HG03108 (cell line): ENCODE measurements around the gene LVRN.
"Not testable (repeated sequence)": the region's sequence is repeated elsewhere in the genome, so short reads cannot be mapped to it uniquely, and the experiment has no call there.

Source experiments
- ATAC-seq: cut with Tn5 transposase; IDR thresholded peaks from one replicate; pipeline ENCODE4 v1.9.1; 2021; ENCODE audit warnings: moderate library complexity; ENCODE audit not compliant: unreplicated experiment

Gene LVRN, protein sequence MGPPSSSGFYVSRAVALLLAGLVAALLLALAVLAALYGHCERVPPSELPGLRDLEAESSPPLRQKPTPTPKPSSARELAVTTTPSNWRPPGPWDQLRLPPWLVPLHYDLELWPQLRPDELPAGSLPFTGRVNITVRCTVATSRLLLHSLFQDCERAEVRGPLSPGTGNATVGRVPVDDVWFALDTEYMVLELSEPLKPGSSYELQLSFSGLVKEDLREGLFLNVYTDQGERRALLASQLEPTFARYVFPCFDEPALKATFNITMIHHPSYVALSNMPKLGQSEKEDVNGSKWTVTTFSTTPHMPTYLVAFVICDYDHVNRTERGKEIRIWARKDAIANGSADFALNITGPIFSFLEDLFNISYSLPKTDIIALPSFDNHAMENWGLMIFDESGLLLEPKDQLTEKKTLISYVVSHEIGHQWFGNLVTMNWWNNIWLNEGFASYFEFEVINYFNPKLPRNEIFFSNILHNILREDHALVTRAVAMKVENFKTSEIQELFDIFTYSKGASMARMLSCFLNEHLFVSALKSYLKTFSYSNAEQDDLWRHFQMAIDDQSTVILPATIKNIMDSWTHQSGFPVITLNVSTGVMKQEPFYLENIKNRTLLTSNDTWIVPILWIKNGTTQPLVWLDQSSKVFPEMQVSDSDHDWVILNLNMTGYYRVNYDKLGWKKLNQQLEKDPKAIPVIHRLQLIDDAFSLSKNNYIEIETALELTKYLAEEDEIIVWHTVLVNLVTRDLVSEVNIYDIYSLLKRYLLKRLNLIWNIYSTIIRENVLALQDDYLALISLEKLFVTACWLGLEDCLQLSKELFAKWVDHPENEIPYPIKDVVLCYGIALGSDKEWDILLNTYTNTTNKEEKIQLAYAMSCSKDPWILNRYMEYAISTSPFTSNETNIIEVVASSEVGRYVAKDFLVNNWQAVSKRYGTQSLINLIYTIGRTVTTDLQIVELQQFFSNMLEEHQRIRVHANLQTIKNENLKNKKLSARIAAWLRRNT

DNA sequence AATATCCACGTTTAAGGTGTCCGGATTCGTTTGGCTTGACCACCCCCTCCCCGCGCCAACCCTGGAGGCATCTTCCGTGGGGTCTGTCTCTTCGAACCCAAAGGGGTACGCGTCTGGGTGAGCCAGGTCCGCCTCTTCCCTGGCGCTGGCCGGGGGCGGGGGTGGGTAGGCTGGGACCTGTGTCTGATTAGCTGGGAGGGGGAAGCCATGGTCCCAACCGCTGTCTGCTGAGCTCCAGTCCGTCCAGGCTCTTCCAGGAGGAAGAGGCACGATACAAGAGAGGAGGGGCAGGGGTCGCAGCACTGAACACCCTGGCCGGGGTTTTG, at the start of gene LVRN:
LVRN (plus strand) TSS at position 237 of the 326 bp plus-strand sequence. CDS start 143 bp downstream, outside the sequence.
- no peak for ATAC-seq

DNA sequence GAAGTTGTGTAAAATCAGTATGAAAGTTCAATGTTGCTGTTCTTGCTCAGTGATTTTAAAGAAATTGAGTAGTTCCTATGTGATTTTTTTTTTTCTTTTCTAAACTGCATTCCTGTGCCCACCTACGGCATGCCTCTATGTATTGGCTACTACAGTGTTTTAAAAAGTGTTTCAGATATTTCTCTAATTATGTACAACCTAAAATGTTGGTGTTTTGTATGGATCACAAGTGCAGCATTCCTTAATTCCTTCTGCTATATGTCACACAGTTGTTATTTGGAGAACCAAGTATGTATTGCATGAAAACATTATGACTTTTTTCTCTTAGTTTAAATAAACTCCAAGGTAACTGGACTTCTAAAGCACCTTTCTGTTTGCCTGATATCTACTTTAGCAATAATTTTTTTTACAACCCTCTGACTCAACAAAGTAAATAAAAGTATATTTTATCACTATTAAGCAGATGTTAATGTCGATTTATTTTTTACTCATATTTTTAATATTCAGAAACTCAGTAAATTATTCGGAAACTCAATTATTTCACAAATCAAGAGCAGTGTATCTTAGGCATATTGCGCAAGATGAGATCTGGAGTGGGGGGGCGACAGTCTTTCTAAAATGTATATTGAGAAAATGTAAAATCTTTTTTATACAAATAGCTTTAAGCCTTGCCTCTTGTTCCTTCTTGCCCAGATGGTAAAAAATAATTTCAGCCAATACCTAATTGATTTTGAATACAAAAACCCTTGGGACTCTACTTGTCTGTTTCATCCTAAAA, 48.5 kb upstream of the LVRN start:
- ATAC-seq: not testable (repeated sequence)

DNA sequence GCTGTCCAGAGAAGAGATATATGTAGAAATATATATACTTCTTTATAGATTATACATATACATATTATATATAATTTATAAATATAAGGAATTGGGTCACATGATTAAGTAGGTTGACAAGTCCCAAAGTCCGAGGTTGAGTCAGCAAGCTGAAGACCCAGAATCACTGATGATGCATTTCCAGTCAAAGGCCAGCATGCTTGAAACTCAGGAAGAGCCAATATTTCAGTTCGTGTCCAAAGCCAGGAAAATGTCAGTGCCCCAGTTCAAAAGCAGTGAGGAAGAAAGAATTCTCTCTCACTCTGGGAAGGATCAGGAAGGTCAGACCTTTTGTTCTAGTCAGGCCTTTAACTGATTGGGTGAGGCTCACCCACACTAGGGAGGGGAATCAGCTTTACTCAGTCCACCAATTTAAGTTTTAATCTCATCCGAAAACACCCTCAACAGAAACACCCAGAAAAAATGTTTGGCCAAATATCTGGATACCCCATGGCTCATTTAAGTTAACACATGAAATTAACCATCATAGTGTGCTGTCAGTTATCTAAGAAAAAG, 42.0 kb upstream of the LVRN start:
- ATAC-seq: no peak

DNA sequence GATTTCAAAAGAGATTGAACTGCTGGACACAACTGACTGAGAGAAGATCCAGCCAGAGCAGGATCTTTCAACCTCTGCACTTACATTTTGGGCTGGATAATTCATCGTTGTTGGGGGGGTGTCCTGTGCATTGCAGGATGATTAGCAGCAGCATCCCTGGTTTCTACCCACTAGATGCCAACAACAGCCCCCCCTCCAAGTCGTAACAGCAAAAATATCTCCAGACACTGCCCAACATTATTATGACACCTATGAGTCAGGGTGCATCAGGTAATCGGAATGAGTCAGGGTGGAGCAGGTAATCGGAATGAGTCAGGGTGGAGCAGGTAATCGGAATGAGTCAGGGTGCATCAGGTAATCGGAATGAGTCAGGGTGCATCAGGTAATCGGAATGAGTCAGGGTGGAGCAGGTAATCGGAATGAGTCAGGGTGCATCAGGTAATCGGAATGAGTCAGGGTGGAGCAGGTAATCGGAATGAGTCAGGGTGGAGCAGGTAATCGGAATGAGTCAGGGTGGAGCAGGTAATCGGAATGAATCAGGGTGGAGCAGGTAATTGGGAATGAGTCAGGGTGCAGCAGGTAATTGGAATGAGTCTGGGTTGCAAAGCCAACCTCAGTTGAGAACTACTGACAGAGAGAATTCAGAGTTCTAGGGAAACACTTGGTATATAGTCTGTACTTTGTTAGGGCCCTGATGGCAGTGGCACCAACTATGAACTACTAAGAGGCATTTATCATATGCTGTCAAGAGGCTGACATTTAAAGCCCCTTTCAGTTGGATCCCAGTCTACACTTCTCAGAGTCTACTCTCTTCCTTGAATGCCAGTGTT, 33.5 kb upstream of the LVRN start:
- not testable (repeated sequence) for ATAC-seq

DNA sequence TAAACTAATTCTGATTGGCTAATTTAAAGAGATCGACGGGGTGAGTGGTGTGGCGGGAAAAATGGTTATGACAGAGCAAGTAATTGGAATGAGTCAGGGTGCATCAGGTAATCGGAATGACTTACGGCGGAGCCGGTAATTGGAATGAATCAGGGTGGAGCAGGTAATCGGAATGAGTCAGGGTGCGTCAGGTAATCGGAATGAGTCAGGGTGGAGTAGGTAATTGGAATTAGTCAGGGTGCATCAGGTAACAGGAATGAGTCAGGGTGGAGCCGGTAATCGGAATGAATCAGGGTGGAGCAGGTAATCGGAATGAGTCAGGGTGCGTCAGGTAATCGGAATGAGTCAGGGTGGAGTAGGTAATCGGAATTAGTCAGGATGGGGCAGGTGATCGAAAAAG, 32.1 kb upstream of the LVRN start:
- not testable (repeated sequence) for ATAC-seq

DNA sequence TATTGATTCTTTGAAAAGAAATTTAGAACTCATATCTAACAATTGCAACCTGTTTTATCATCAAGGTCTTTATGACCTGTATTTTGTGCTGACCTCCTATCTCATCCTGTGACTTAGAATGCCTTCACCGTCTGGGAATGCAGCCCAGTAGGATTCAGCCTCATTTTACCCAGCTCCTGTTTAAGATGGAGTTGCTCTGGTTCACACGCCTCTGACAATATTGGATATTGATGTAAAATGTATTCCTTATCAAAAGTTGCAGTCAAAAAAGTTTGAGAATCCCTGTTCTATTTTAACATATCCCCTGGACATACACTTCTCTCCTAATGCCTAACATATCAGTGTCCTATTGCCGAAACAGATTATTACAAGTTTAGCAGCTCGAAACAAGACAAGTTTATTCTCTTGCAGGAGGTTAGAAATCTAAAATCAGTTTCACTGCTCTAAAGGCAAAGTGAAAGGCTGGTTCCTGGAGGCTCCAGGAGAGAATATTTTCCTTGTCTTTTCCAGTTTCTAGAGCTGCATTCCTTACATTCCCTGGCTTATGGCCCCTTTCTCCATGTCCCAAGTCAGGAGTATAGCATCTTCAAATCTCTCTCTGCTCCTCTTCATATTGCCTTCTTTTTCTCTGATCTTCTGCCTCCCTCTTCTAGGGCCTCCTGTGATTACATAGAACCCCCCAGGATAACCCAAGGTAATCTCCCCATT, 31.5 kb upstream of the LVRN start:
- no peak for ATAC-seq

DNA sequence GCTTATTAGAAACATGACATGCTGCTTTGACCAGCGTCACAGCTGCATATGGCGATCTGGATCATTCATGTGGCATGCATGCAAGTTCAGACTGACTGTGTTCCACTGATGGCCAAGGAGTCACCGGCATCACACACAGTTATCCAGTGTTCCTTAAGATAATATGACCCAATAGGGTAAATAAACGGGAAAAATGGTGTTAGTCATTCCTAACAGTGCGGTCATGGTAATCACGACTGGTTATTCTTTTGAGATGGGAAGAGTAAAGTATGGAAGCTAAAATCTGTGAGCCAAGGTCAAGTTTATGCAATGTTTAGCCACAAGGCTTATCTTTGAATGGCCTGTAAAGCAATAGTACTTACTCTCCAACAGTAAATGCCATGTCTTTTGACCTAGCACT, 29.3 kb upstream of the LVRN start:
- no peak for ATAC-seq

DNA sequence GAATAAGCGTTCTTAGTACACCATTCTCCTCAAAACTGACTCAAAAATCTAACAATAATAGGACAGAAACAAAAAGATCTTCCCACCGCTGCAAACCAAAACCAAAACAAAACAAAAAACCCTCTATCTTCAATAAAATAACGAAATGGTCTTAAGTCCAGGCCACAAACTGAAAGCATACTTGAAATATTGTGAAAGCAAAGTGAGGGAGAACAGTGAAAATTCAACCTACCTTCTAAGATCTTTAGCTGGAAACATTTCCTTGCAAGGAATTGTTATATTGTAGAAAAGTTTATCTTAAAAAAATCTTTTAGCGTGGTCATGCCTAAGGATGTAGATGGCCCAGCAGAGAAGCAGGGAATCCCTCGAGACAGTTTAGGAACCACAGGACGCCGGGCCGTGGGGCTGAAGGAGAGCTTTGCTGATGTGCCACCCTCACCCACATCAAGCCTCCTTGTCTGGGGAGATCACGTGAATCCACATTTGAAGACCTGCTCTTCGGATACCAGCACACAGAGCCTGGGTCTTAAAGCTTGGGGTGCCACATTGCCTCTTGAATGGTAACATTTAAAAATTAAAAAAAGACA, 27.8 kb upstream of the LVRN start:
- no peak for ATAC-seq

- ATAC-seq: no peak
Measured at GRCh38 chr5:115936031-115936430, 26.2 kb upstream of the LVRN start.

- no peak for ATAC-seq
Measured at GRCh38 chr5:115939059-115939458, 23.2 kb upstream of the LVRN start.

- ATAC-seq: no peak
Measured at GRCh38 chr5:115940080-115940810, 22.0 kb upstream of the LVRN start.

DNA sequence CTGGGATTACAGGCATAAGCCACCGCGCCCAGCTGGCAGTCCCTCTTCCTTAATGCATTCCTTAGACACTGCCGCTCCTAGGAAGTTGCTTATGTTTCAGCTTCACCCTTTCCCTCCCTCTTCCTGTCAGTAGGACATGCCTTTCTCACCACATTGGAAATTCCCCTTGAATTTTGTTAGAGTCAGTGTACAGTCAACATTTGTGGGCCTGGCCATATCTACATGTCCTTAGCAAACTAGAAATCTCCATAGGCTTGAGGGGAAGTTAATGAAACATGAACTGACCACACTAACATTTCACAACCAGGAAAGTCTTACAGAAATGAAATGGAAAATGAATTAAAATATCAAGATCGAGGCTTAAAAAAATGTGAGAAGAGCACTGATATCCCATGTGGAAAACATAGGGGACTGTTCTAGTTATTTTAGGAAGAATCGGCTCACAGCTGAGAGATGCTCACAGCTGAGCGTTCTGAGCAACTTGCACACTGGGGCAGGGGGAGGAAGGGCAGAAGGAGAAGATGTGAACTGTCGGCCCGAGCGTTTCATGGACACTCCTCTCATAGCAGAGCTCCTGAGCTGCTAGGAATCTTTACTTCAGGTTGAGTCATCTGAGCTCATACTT, 21.1 kb upstream of the LVRN start:
- ATAC-seq: no peak

- no peak for ATAC-seq
Measured at GRCh38 chr5:115944501-115944900, 17.8 kb upstream of the LVRN start.

DNA sequence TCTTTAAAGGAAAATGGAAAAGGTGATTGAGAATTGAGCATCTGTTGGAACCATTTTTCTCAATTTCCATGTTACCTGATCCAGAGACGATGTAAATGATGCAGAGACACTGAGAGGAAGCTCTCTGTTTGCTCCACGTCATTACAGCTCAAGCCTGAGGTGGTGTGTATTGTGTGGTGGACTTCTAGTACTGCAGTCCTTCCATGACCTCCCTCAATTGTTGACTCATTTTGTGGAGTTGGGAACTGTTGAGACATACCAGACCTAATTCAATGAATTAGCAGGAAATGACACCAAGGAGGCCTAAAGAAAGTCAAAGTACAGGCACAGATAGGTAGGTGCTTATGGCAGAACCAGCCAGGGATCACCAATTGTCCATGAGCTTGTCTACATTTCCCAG, 15.6 kb upstream of the LVRN start:
- ATAC-seq: no peak

DNA sequence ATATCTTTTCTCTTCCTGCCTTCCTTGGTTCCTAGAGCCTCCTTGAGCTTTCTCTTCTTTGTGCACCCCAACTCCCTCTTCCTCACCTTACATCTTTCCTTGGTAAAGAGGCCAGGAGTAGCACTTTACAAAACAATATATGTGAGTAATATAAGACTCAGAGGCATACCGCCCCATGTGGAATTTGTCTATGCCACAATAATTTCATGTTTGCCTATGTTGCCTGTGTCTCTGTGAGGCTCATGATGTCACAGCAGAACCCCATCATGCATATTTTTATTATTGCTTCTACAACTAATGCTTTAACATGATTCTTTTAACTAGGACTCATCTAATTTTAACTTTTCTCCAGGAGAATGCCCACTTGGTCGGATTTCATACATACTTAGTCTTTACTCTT, 15.0 kb upstream of the LVRN start:
- ATAC-seq: no peak

GRCh38 chr5:115948091-115948534, 14.2 kb upstream of the LVRN start:
- no peak for ATAC-seq

DNA sequence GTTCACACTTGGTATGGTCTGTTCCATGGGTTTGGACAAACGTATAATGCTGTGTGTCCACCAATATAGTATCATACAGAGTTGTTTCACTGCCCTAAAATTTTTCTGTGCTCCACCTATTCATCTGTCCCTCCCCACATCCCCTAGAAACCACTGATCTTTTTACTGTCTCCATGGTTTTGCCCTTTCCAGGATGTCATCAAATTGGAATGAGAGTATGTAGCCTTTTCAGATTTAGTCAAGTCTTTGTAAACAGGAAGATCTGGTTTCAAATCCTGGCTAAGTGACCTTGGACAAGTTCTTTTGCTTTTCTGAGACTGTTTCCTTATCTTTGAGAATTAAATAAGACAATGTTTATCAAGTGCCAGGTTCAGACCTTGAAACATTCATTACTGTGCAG, 13.2 kb upstream of the LVRN start:
- no peak for ATAC-seq

- ATAC-seq: no peak
Measured at GRCh38 chr5:115952588-115952987, 9.7 kb upstream of the LVRN start.
